ENCODE results near the gene SLC15A3.
"Not testable (repeated sequence)": the region's sequence is repeated elsewhere in the genome, so short reads cannot be mapped to it uniquely, and the experiment has no call there.

SLC15A3 gene

DNA sequence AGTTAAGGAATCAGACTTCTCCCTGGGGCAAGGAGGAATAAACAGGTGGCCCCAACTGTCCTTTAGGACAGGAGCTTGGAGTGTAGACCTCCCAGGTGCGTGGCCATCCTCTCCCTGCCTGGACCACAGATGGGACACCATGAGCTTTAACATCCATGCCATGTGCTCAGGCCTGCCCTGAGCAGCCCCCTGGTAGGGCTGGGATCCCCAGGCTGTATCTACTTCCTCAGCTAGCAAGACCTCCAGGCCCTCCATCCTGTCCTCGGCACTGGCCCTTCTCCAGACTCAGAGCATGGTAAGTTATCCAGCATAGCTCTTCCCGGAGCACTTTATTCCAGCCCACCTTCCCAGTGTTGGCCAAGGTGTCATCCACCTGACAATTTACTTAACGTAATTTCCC, 25.2 kb upstream of the SLC15A3 start:
- no peak overlapping the region for H3K4me3 ChIP-seq (ENCODE audit: low read length)
- TF ChIP-seq, protein P1, sequence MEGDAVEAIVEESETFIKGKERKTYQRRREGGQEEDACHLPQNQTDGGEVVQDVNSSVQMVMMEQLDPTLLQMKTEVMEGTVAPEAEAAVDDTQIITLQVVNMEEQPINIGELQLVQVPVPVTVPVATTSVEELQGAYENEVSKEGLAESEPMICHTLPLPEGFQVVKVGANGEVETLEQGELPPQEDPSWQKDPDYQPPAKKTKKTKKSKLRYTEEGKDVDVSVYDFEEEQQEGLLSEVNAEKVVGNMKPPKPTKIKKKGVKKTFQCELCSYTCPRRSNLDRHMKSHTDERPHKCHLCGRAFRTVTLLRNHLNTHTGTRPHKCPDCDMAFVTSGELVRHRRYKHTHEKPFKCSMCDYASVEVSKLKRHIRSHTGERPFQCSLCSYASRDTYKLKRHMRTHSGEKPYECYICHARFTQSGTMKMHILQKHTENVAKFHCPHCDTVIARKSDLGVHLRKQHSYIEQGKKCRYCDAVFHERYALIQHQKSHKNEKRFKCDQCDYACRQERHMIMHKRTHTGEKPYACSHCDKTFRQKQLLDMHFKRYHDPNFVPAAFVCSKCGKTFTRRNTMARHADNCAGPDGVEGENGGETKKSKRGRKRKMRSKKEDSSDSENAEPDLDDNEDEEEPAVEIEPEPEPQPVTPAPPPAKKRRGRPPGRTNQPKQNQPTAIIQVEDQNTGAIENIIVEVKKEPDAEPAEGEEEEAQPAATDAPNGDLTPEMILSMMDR (IDR thresholded peaks at IDR 0.05; ENCODE audit: insufficient read depth, low read depth, low read length, missing control alignments): no peak
- DNase-seq (ENCODE audit: low read depth): no peak

DNA sequence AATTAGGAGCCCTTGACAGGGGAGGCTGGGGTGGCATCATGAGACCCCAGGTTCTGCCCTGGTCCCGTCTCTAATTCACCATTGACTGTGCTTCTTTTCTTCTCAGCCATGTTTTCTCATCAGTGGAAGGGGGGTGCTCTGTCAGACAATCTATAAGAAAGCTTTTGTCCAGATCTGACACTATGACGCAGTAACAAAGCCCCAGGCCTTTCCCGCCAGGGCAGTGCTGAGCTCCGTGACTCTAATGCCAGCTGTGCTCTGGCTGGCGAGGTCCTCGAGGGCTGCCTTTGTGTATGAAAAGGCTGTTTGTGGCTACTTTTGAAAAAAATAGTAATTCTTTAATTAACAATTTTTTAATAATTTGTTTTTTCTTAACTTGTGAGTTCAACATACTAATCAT, 22.8 kb upstream of the SLC15A3 start:
- DNase-seq (ENCODE audit: low read depth): no peak
- TF ChIP-seq, protein P1 (IDR thresholded peaks at IDR 0.05; ENCODE audit: insufficient read depth, low read depth, low read length, missing control alignments): no peak
- H3K4me3 ChIP-seq (ENCODE audit: low read length): no peak overlapping the region

DNA sequence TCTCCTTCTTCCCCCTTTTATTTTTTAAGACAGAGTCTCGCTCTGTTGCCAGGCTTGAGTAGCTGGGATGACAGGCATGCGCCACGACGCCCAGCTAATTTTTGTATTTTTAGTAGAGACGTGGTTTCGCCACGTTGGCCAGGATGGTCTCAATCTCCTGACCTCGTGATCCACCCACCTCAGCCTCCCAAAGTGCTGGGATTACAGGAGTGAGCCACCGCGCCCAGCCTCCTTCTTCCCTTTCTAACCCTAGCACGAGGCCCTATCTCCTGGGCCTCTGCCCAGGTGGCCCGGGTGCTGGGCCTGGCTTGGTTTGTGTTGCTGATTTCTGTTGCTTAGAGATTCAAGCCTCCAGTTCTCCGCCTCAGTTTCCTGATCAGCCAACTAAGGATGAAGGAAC, 22.3 kb upstream of the SLC15A3 start:
- not testable (repeated sequence) for DNase-seq (ENCODE audit: low read depth); H3K4me3 ChIP-seq (ENCODE audit: low read length)

DNA sequence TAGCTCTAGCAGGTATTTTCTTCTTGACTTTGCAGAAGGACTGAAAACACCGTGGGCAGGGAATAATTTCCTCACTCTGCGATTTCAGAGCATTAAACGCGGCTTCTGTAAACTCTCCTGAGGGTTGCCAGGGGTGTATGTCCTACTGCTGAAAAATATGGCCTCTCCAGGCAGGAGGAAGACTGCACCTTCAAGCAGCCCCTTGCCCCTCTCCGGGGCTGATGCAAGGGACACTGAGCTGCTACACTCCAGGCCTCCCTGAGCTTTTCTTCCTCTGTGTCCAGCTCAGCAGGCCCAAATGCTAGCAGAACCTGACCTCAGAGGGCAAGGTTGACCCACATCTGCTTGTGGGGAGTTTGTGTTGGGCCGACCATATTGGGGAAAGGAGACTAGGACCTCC, 21.7 kb upstream of the SLC15A3 start:
- DNase-seq (ENCODE audit: low read depth): no peak
- no peak overlapping the region for H3K4me3 ChIP-seq (ENCODE audit: low read length)

DNA sequence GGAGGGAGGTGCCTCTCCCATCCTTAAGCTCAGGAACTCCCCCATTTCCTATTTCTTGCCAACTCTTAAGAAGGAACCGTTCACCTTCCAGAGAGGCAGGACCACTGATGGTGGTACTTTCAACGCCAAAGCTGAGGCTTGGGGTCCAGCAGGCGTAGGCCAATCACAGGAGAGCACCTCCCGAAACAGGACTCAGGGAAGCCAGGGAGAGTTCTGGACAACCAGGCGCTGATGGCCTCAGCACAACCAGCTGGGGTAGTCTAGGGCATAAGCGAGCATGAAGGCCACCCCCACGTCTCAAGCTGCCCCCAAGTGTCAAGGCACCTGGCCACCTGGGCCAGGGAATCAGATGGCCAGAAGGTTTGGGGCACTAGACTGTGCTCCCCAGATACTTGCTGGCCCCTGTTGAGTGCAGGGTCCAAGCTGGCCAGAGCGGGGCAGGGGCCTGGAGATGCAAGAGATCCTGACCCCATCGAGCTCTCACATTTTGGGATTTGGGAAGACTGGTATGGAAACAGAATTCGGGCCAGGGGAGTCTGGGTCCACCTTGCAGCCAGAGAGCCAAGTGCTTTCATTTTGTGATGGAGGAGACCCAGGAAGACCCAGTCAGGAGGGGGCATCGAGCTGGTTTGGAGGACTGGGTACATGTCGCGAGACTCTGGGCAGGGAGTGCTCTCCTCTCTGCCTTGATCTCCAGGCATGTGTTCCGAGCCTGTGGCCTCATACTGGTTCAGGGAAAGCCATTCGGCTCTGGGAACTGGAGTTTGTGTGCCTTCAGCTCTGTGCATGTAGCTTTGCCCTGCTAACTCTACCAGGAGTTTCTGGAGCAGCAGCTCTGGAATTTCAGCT, 20.4 kb upstream of the SLC15A3 start:
- no peak for DNase-seq (ENCODE audit: low read depth)
- no peak overlapping the region for H3K4me3 ChIP-seq (ENCODE audit: low read length)
- TF ChIP-seq, protein P1 (IDR thresholded peaks at IDR 0.05; ENCODE audit: insufficient read depth, low read depth, low read length, missing control alignments): no peak

More for the DNA sequence above, 21.7 kb upstream of the SLC15A3 start:
- TF ChIP-seq, protein P1 (IDR thresholded peaks at IDR 0.05; ENCODE audit: insufficient read depth, low read depth, low read length, missing control alignments): no peak

DNA sequence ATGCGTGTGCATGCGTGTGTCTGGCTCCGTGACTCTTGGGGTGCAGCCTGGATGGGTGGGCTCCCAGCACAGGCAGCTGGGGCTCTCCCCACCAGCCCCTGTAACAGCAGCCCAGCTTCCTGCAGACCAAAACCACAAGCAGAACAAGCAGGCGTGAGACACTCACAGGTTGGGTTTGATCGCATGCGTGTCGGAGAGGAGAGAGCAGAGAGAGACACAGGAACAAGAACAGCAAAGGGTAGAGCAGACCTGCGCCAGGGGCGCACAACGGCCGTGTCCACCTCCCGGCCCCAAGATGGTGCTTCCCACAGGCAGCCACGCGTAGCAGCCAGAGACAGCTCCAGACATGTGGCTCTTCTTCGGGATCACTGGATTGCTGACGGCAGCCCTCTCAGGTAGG, 19.5 kb upstream of the SLC15A3 start, which contains the start of gene CD6:
CD6 (plus strand) TSS at position 161 of the 400 bp plus-strand sequence; CDS start at position 347, 186 bp downstream.
- TF ChIP-seq, protein P1 (IDR thresholded peaks at IDR 0.05; ENCODE audit: insufficient read depth, low read depth, low read length, missing control alignments): no peak
- no peak within 1 kb of the TSS for H3K4me3 ChIP-seq (ENCODE audit: low read length)
- DNase-seq (ENCODE audit: low read depth): no peak

DNA sequence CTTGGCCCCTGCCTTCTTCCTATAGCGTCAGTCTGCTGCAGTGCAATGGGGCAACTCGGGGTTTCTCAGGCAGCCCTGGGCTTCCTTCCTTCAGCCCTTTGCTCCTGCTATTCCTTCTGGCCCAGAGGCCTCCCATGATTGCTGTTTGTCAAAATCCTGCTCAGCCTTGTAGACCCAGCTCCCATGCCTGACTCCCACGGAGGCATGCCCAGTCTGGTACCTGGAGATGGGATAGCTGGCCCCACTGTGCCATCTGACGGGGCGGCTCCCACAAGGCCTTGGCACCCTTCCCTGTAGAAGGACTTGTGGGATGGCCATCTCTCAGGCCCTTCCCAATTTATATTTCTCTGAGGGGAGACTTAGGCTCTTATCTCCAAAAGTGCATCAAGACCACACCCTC, 18.9 kb upstream of the SLC15A3 start:
- TF ChIP-seq, protein P1 (IDR thresholded peaks at IDR 0.05; ENCODE audit: insufficient read depth, low read depth, low read length, missing control alignments): no peak
- H3K4me3 ChIP-seq (ENCODE audit: low read length): no peak overlapping the region
- no peak for DNase-seq (ENCODE audit: low read depth)

Measured in epithelial cell of esophagus (primary cell).